Measurements from ENCODE around the gene TTBK1. TPM values are rescaled to one million over a fixed set of nuclear protein-coding genes. Genes with fewer than 3 reads are reported as not detected.

Gene TTBK1
- total and polyA plus RNA-seq, 8 donors, result 0.05 to 0.37 (median 0.14) TPM; not detected in 3

DNA sequence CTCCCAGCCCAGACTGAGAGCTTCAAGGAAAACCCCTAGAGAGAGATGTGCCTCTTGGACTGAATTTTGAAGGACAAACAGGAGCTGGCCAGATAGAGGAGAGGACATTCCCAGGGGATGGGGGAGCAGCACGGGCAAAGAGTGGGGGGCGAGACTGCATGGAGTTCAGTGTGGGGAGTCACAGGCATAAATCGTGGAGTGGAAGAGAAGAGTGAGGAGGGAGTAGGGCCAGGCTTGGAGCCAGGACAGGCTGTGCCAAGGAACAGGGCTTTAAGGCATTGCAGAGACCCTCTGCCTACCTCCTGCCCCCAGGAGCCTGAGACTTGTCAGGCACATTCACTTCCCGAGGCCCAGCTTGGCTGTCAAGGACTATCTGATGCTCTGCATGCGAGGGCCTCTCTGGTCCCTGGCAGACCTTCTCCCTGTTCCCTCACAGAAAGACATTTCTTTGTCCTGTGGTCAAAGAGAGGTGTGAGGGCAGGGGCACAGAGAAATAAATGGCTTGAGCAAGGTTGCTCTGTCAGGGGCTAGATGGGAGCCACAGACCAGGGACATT, 49.6 kb downstream of the TTBK1 start:
- Histone ChIP-seq H3K4me1 (no peaks in the 10 kb centered on the region), H3K27ac (no peak overlapping the region), H3K4me3 (no peak overlapping the region), H3K27me3 (peaks cover 0 to 2% (median 0%) of the 10 kb centered on the region in 3 donors), H3K9me3 (no peaks in the 10 kb centered on the region), H3K36me3 (no peaks in the 10 kb centered on the region)
- intact Hi-C loops (cut with DNase I; ENCODE audit: low total_unique reads), result no loop called here
- no peak for DNase-seq
- 73 to 88% (median 86%) methylated on average over 5 of the region's 5 CpGs for WGBS, 5 donors
- no peak for TF ChIP-seq POLR2A (IDR thresholded peaks at IDR 0.05)
- TF ChIP-seq, protein P1, sequence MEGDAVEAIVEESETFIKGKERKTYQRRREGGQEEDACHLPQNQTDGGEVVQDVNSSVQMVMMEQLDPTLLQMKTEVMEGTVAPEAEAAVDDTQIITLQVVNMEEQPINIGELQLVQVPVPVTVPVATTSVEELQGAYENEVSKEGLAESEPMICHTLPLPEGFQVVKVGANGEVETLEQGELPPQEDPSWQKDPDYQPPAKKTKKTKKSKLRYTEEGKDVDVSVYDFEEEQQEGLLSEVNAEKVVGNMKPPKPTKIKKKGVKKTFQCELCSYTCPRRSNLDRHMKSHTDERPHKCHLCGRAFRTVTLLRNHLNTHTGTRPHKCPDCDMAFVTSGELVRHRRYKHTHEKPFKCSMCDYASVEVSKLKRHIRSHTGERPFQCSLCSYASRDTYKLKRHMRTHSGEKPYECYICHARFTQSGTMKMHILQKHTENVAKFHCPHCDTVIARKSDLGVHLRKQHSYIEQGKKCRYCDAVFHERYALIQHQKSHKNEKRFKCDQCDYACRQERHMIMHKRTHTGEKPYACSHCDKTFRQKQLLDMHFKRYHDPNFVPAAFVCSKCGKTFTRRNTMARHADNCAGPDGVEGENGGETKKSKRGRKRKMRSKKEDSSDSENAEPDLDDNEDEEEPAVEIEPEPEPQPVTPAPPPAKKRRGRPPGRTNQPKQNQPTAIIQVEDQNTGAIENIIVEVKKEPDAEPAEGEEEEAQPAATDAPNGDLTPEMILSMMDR (IDR thresholded peaks at IDR 0.05), result no peak
- no peak for TF ChIP-seq EP300 (IDR thresholded peaks at IDR 0.05)
- TF ChIP-seq POLR2AphosphoS5 (IDR thresholded peaks at IDR 0.05), result no peak

GRCh38 chr6:43293698-43294097, 50.4 kb downstream of the TTBK1 start:
- Histone ChIP-seq H3K4me3 (no peak overlapping the region), H3K36me3 (no peaks in the 10 kb centered on the region), H3K9me3 (no peaks in the 10 kb centered on the region), H3K27ac (no peak overlapping the region), H3K27me3 (peaks cover 0 to 10% (median 0%) of the 10 kb centered on the region in 3 donors), H3K4me1 (no peaks in the 10 kb centered on the region)
- DNase-seq, result no peak
- intact Hi-C loops (cut with DNase I; ENCODE audit: low total_unique reads), result no loop called here
- TF ChIP-seq POLR2A (IDR thresholded peaks at IDR 0.05), result no peak
- TF ChIP-seq, protein P1 (IDR thresholded peaks at IDR 0.05), result no peak
- 92 to 97% (median 95%) methylated on average over 3 of the region's 3 CpGs for WGBS, 5 donors

GRCh38 chr6:43294536-43294935, 51.3 kb downstream of the TTBK1 start:
- no peak for TF ChIP-seq EP300 (IDR thresholded peaks at IDR 0.05)
- no peak for TF ChIP-seq POLR2AphosphoS5 (IDR thresholded peaks at IDR 0.05)
- TF ChIP-seq POLR2A (IDR thresholded peaks at IDR 0.05), result no peak
- TF ChIP-seq, protein P1 (IDR thresholded peaks at IDR 0.05), result no peak
- Histone ChIP-seq H3K27ac (no peak overlapping the region), H3K4me3 (no peak overlapping the region), H3K9me3 (no peaks in the 10 kb centered on the region), H3K36me3 (no peaks in the 10 kb centered on the region), H3K4me1 (no peaks in the 10 kb centered on the region), H3K27me3 (peaks cover 0 to 19% (median 0%) of the 10 kb centered on the region in 3 donors)
- WGBS, 5 donors, result 77 to 87% (median 82%) methylated on average over 3 of the region's 3 CpGs
- no peak for DNase-seq
- intact Hi-C loops (cut with DNase I; ENCODE audit: low total_unique reads), result no loop called here

- Histone ChIP-seq H3K9me3 (no peaks in the 10 kb centered on the region), H3K27ac (no peak overlapping the region), H3K27me3 (peaks cover 0 to 28% (median 0%) of the 10 kb centered on the region in 3 donors), H3K36me3 (no peaks in the 10 kb centered on the region), H3K4me1 (no peaks in the 10 kb centered on the region), H3K4me3 (no peak overlapping the region)
- TF ChIP-seq, protein P1 (IDR thresholded peaks at IDR 0.05), result no peak
- TF ChIP-seq POLR2AphosphoS5 (IDR thresholded peaks at IDR 0.05) (no peak), EP300 (IDR thresholded peaks at IDR 0.05) (no peak), POLR2A (IDR thresholded peaks at IDR 0.05) (no peak)
- DNase-seq, result no peak
- 81 to 92% (median 88%) methylated on average over 3 of the region's 3 CpGs for WGBS, 5 donors
- intact Hi-C loops (cut with DNase I; ENCODE audit: low total_unique reads), result no loop called here
Measured at GRCh38 chr6:43295456-43295855, 52.2 kb downstream of the TTBK1 start.
